ENCODE measurements around the gene VAMP2.

VAMP2 gene

DNA sequence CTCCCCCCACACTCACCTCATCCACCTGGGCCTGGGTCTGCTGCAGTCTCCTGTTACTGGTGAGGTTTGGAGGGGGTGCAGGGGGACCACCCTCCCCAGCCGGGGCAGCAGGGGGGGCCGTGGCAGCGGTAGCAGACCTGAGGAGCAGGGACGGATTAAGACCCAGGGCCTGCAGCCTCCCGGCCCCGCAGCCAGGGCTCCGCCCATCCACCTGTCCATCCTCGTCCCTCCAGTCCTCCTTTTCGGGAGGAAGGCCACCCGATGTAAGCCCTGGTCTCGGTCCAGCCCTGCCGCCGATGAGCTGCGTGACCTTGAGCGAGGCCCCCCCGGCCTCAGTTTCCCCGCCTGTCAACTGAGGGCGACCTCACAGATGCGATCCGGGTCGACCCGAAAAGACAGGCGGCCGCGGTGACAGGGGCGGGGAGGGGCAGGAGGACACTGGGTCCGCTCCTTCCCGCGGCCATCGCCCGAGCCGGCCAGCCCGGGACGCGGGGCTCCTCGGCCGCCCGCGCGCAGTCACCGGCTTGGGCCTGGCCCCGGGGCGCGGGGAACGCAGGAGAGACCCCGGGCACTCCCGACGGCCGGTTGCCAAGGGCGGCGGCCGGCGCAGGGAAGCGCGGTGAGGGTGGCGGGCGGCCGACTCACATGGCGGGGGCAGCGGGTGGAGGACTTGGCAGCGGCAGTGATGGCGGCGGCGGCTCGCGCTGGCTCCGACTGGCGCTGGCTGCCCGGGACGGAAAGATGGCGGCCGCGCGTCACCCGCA is at the start of gene VAMP2:
VAMP2 (minus strand) TSS at position 716 of the 764 bp plus-strand sequence; CDS start at position 647, 69 bp downstream.
- H3K27ac ChIP-seq, result peak within 1 kb of the TSS; percentile 89
- DNase-seq, result no peak
- peaks cover 17% of the 10 kb centered on the region for H3K36me3 ChIP-seq (replicated peaks)
- in situ Hi-C loops (cut with HindIII; ENCODE audit: low pct_ligation_motif_present, low sequenced_read_pairs), result no loop called here
- TF ChIP-seq CTCF (IDR thresholded peaks at IDR 0.05; ENCODE audit: low read depth, low read length, missing control alignments), result no peak
- peak within 1 kb of the TSS; percentile 85 for H3K4me3 ChIP-seq (ENCODE audit: low read depth, low read length)
- no peaks in the 10 kb centered on the region for H3K27me3 ChIP-seq (replicated peaks)

- Histone ChIP-seq H3K27ac (peak overlapping the region; percentile 56), H3K27me3 (replicated peaks) (no peaks in the 10 kb centered on the region), H3K36me3 (replicated peaks) (no peaks in the 10 kb centered on the region), H3K4me3 (ENCODE audit: low read depth, low read length) (peak overlapping the region; percentile 91)
- in situ Hi-C loops (cut with HindIII; ENCODE audit: low pct_ligation_motif_present, low sequenced_read_pairs), result no loop called here
- no peak for TF ChIP-seq CTCF (IDR thresholded peaks at IDR 0.05; ENCODE audit: low read depth, low read length, missing control alignments)
- peak; percentile 45 for DNase-seq
Observed at GRCh38 chr17:8210761-8211458, 48.2 kb upstream of the VAMP2 start.

- H3K27me3 ChIP-seq (replicated peaks), result no peaks in the 10 kb centered on the region
- H3K36me3 ChIP-seq (replicated peaks), result no peaks in the 10 kb centered on the region
- in situ Hi-C loops (cut with HindIII; ENCODE audit: low pct_ligation_motif_present, low sequenced_read_pairs), result no loop called here
- peak within 1 kb of the TSS; percentile 56 for H3K27ac ChIP-seq
- no peak for TF ChIP-seq CTCF (IDR thresholded peaks at IDR 0.05; ENCODE audit: low read depth, low read length, missing control alignments)
- H3K4me3 ChIP-seq (ENCODE audit: low read depth, low read length), result peak within 1 kb of the TSS; percentile 91
- peak; percentile 97 for DNase-seq
Observed at GRCh38 chr17:8209907-8210760, 47.4 kb upstream of the VAMP2 start, which contains the start of gene AURKB. Gene AURKB (minus strand): TSS chr17:8210575. CDS start chr17:8210224, 351 bp downstream.

- in situ Hi-C loops (cut with HindIII; ENCODE audit: low pct_ligation_motif_present, low sequenced_read_pairs), result no loop called here
- TF ChIP-seq CTCF (IDR thresholded peaks at IDR 0.05; ENCODE audit: low read depth, low read length, missing control alignments), result no peak
- Histone ChIP-seq H3K4me3 (ENCODE audit: low read depth, low read length) (no peak overlapping the region), H3K27me3 (replicated peaks) (no peaks in the 10 kb centered on the region), H3K27ac (no peak overlapping the region), H3K36me3 (replicated peaks) (no peaks in the 10 kb centered on the region)
- DNase-seq, result no peak
Observed at GRCh38 chr17:8206536-8206935, 43.8 kb upstream of the VAMP2 start.

- H3K36me3 ChIP-seq (replicated peaks), result no peaks in the 10 kb centered on the region
- no peaks in the 10 kb centered on the region for H3K27me3 ChIP-seq (replicated peaks)
- in situ Hi-C loops (cut with HindIII; ENCODE audit: low pct_ligation_motif_present, low sequenced_read_pairs), result no loop called here
- no peak overlapping the region for H3K4me3 ChIP-seq (ENCODE audit: low read depth, low read length)
- DNase-seq, result no peak
- H3K27ac ChIP-seq, result no peak overlapping the region
- TF ChIP-seq CTCF (IDR thresholded peaks at IDR 0.05; ENCODE audit: low read depth, low read length, missing control alignments), result no peak
Observed at GRCh38 chr17:8204761-8205555, 42.2 kb upstream of the VAMP2 start.
